Sigmoid colon (tissue), 7 donors: ENCODE data around the gene FGFRL1. TPM values are rescaled to one million over a fixed set of nuclear protein-coding genes. Genes with fewer than 3 reads are reported as not detected.

Experiments used
- DNase-seq: peaks from one replicate; pipeline ENCODE4 v3.0.0-alpha.2; 2019
- H3K27ac ChIP-seq, 4 donors: fragments of 200-600 bp; sonication (generic); one replicate each; pipeline ENCODE4 v1.5.1; 2016 to 2019; ENCODE audit warnings: mild to moderate bottlenecking in 1 of 4
- H3K27me3 ChIP-seq, 3 donors: fragments of 200-600 bp; sonication (generic); one replicate each; pipeline ENCODE4 v1.5.1; 2019; ENCODE audit warnings: mild to moderate bottlenecking in 1 of 3
- H3K36me3 ChIP-seq, 4 donors: fragments of 200-600 bp; sonication (generic); one replicate each; pipeline ENCODE4 v1.5.1; 2016 to 2019
- H3K4me1 ChIP-seq, 4 donors: fragments of 200-600 bp; sonication (generic); one replicate each; pipeline ENCODE4 v1.5.1; 2017 to 2019
- H3K4me3 ChIP-seq, 4 donors: fragments of 200-600 bp; sonication (generic); one replicate each; pipeline ENCODE4 v1.5.1; 2017 to 2019; ENCODE audit warnings: mild to moderate bottlenecking in 2 of 4, moderate library complexity in 1 of 4
- H3K9me3 ChIP-seq, 4 donors: fragments of 200-600 bp in 3 of 4; sonication (generic) in 3 of 4; one replicate each; pipeline versions ENCODE4 v1.5.1 to v1.6.1; 2013 to 2019
- EP300 ChIP-seq, 4 donors: sonication (generic); formaldehyde crosslinking; IDR thresholded peaks; one replicate each; pipeline ENCODE4 v1.6.1; 2017; ENCODE audit warnings: antibody characterized with exemption in 4 of 4
- POLR2A ChIP-seq, 2 donors: fragments of 450-650 bp; IDR thresholded peaks; one replicate each; pipeline ENCODE4 v1.6.1; 2016; ENCODE audit warnings: antibody characterized with exemption in 2 of 2, mild to moderate bottlenecking in 2 of 2, moderate library complexity in 2 of 2
- POLR2AphosphoS5 ChIP-seq, 4 donors: sonication (generic); formaldehyde crosslinking; IDR thresholded peaks; one replicate each; pipeline ENCODE4 v1.6.1; 2017; ENCODE audit warnings: antibody characterized with exemption in 4 of 4
- WGBS, 2 donors: extraction: QIAGEN DNeasy Blood & Tissue Kit; methylation state at CpG; one replicate each; pipeline ENCODE4 v1.1.7; 2013; 5-methylcytosine and 5-hydroxymethylcytosine counted together
- intact Hi-C: fragments of 100-400 bp; cut with DNase I; formaldehyde crosslinking; loops from one replicate; pipeline ENCODE4 v1.15.1; 2023
- polyA plus RNA-seq, 3 donors: library from polyadenylated mRNA; stranded (reverse); fragments of 200-250 nt; gene quantifications; one replicate each; pipeline ENCODE4 v1.2.3, GENCODE V29; 2013
- total RNA-seq, 4 donors: library from RNA; depleted of rRNA; stranded (reverse); fragments of >200 nt; gene quantifications; one replicate each; pipeline ENCODE4 v1.1.0, GENCODE V29; 2016
- TF ChIP-seq, protein P1 (sequence below), 4 experiments: fragments of 450-650 bp in 3 of 4; fragments of 200-600 bp in 1 of 4; IDR thresholded peaks; one replicate each; pipeline ENCODE4 v1.5.1; 2016 to 2019; ENCODE audit warnings: antibody characterized with exemption in 4 of 4, mild to moderate bottlenecking in 3 of 4, moderate library complexity in 2 of 4
- donor health status: healthy with polysubstance abuse.
- donor health status: Bipolar disorder and iron deficiency.
- donor health status: healthy.

FGFRL1 gene
- total and polyA plus RNA-seq, 7 donors = 1.2 to 12.1 (median 6.8) TPM

DNA sequence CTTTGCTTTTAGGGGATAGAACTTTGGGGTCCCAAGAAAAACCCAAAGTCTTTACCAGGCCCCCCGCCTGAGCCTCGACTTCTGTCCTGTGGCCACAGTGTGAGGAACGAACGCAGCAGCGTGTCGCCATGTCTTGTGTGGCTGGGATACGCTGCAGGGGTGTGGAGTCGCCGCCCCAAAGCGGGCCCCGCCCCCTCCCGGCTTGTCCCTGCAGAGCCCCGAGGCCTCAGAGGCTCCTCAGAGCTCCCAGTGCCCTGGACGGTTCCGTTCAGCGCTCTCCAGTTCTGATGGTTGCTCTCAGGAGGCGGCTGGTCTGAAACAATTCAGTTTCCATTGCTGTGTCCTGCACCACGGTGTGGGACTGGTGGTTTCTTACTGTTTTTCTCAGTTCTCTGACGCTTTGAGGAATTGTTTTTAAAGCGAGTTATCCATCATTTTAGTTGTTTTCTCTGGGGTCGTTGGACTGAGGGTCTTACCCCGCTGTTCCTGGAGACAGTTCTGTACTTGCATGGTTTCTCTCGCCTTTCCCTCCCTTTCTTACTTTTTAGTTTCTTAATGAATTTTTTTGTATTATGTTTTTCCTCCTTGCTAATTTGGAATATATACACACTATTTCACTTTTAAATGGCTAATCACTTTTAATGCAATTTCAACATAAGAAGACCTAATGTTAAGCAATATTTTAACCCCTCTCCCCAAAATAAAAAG lies 26.1 kb upstream of the FGFRL1 start:
- no peak for DNase-seq
- peak in 1 of 2 donors; percentile 12 for TF ChIP-seq POLR2A (IDR thresholded peaks at IDR 0.05)
- no peak for TF ChIP-seq EP300 (IDR thresholded peaks at IDR 0.05)
- Histone ChIP-seq H3K27ac (no peak overlapping the region), H3K27me3 (no peaks in the 10 kb centered on the region), H3K4me1 (peaks cover 0 to 28% (median 25%) of the 10 kb centered on the region in 4 donors), H3K36me3 (peaks cover 0 to 9% (median 0%) of the 10 kb centered on the region in 4 donors), H3K9me3 (no peaks in the 10 kb centered on the region), H3K4me3 (peak overlapping the region in 2 of 4 donors; percentile 4 to 17)
- intact Hi-C loops = loop anchor here (5.0 kb wide), 1 partner anchor 243 kb away; no protein-coding TSS in a partner anchor
- WGBS, 2 donors = 25 to 39% methylated on average over 23 of the region's 23 CpGs

DNA sequence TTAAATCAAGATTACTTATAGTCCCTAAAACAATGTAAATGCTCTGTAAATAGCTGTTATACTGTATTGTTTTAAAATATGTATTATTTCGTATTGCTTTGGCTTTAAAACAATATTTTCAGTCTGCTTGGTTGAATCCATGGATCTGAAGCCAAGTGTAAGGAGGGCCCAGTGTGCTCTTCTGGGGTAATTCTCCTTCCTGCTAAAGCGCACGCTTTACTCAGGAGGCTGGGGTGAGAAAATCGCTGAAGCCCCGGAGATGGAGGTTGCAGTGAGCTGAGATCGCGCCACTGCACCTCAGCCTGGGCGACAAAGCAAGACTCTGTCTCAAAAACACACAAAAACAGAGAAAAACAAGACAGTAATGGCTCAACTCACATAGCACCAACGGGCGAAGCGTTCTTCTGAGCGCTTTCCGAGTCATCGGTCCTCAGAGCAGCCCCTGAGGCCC lies 25.0 kb upstream of the FGFRL1 start:
- Histone ChIP-seq H3K36me3 (peaks cover 0 to 13% (median 0%) of the 10 kb centered on the region in 4 donors), H3K4me1 (peaks cover 0 to 28% (median 25%) of the 10 kb centered on the region in 4 donors), H3K27ac (peak overlapping the region; percentile 61 to 72 (median 64)), H3K9me3 (no peaks in the 10 kb centered on the region), H3K4me3 (peak overlapping the region; percentile 38 to 77 (median 74)), H3K27me3 (no peaks in the 10 kb centered on the region)
- no peak for DNase-seq
- TF ChIP-seq POLR2A (IDR thresholded peaks at IDR 0.05) = peak in 1 of 2 donors; percentile 22
- TF ChIP-seq EP300 (IDR thresholded peaks at IDR 0.05) = no peak
- TF ChIP-seq, protein P1, sequence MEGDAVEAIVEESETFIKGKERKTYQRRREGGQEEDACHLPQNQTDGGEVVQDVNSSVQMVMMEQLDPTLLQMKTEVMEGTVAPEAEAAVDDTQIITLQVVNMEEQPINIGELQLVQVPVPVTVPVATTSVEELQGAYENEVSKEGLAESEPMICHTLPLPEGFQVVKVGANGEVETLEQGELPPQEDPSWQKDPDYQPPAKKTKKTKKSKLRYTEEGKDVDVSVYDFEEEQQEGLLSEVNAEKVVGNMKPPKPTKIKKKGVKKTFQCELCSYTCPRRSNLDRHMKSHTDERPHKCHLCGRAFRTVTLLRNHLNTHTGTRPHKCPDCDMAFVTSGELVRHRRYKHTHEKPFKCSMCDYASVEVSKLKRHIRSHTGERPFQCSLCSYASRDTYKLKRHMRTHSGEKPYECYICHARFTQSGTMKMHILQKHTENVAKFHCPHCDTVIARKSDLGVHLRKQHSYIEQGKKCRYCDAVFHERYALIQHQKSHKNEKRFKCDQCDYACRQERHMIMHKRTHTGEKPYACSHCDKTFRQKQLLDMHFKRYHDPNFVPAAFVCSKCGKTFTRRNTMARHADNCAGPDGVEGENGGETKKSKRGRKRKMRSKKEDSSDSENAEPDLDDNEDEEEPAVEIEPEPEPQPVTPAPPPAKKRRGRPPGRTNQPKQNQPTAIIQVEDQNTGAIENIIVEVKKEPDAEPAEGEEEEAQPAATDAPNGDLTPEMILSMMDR (IDR thresholded peaks at IDR 0.05) = no peak
- TF ChIP-seq POLR2AphosphoS5 (IDR thresholded peaks at IDR 0.05) = peak in 1 of 4 donors; percentile 57
- 2 to 4% methylated on average over 14 of the region's 14 CpGs for WGBS, 2 donors
- intact Hi-C loops = loop anchor here (5.0 kb wide), 1 partner anchor 244 kb away; no protein-coding TSS in a partner anchor

DNA sequence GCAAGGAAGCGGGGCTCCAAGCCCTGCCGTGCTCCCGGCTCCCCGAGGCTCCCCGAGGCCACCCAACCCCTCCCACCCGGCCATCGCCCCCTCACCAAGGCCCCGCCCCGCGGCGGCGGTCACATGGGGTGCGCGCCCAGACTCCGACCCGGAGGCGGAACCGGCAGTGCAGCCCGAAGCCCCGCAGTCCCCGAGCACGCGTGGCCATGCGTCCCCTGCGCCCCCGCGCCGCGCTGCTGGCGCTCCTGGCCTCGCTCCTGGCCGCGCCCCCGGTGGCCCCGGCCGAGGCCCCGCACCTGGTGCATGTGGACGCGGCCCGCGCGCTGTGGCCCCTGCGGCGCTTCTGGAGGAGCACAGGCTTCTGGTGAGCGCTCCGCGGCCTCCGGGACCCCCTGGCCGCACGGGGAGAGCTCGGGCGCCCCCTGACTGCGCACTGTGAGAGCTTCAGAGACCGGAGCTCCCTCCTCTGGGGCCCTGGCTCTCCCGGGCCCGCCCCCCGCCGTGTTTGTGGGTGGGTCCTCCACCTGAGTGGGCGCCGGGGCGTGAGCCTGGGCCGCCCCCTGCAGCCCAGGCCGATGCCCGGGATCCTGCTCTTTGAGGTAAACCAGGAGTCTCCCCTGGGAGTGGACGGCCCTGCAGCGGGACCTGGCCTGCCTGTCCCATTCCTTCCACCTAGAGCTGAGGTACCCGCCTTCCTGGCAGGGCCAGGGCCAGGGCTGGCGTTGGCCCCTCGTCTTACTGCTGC lies 24.4 kb upstream of the FGFRL1 start, which contains the start of gene IDUA:
IDUA (plus strand) TSS at position 166 of the 745 bp plus-strand sequence; CDS start at position 207, 41 bp downstream.
- Histone ChIP-seq H3K36me3 (peaks cover 0 to 13% (median 0%) of the 10 kb centered on the region in 4 donors), H3K27ac (peak within 1 kb of the TSS; percentile 61 to 72 (median 64)), H3K9me3 (no peaks in the 10 kb centered on the region), H3K4me3 (peak within 1 kb of the TSS; percentile 38 to 77 (median 74)), H3K27me3 (no peaks in the 10 kb centered on the region), H3K4me1 (peaks cover 0 to 28% (median 25%) of the 10 kb centered on the region in 4 donors)
- 1% methylated on average over 69 of the region's 69 CpGs for WGBS, 2 donors
- DNase-seq = peak; percentile 86
- TF ChIP-seq, protein P1 (IDR thresholded peaks at IDR 0.05) = peak in 1 of 4 experiments; percentile 34
- TF ChIP-seq EP300 (IDR thresholded peaks at IDR 0.05) (no peak), POLR2AphosphoS5 (IDR thresholded peaks at IDR 0.05) (peak in 1 of 4 donors; percentile 4), POLR2A (IDR thresholded peaks at IDR 0.05) (no peak)
- intact Hi-C loops = loop anchor here (5.0 kb wide), 1 partner anchor 245 kb away; no protein-coding TSS in a partner anchor

DNA sequence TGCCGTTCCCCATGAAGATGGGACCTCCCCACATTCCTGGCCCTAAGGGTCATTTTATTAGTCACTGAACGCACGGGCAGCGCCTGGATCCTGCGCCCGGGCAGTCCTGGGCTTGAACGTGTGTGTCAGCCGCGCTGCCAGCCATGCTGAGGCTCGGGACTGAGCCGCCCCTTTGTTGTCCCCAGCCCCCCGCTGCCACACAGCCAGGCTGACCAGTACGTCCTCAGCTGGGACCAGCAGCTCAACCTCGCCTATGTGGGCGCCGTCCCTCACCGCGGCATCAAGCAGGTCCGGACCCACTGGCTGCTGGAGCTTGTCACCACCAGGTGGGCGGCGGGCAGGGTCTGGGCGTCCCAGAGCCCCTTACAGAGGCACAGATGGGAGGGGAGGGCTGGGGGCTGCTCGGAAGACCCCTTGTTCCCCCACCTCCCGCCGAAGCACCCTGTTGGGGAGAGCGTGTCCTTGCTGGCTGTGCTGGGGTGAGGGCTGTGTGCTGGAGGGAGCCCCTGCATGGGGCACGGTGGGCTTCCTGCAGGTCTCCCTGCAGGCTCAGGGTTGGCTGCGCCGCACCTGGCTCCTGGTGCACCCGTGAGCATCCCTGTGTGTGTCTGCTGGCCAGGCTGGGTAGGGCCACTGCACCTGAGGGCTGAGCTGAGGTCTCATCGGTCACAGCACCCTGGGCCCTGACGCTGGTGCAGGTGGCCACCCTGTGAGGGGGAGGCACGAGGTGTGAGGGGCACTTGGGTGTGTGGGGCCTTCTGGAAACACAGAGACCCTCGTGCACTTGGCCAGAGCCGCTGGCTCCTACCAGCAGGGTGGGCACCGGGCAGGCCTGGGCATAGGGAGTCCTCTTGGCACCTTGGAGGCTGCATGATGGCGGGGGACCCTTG lies 23.6 kb upstream of the FGFRL1 start:
- peak overlapping the region in 3 of 4 donors; percentile 63 to 72 (median 66) for H3K27ac ChIP-seq
- no peak for DNase-seq
- H3K9me3 ChIP-seq = no peaks in the 10 kb centered on the region
- peaks cover 0 to 28% (median 25%) of the 10 kb centered on the region in 4 donors for H3K4me1 ChIP-seq
- H3K27me3 ChIP-seq = no peaks in the 10 kb centered on the region
- peaks cover 0 to 13% (median 0%) of the 10 kb centered on the region in 4 donors for H3K36me3 ChIP-seq
- intact Hi-C loops = loop anchor here (5.0 kb wide), 1 partner anchor 246 kb away; no protein-coding TSS in a partner anchor
- peak overlapping the region; percentile 38 to 77 (median 74) for H3K4me3 ChIP-seq
- TF ChIP-seq, protein P1 (IDR thresholded peaks at IDR 0.05) = no peak
- no peak for TF ChIP-seq POLR2A (IDR thresholded peaks at IDR 0.05)
- no peak for TF ChIP-seq POLR2AphosphoS5 (IDR thresholded peaks at IDR 0.05)
- no peak for TF ChIP-seq EP300 (IDR thresholded peaks at IDR 0.05)
- WGBS, 2 donors = 53 to 78% methylated on average over 37 of the region's 37 CpGs
